Retinal pigment epithelial cell (primary cell): ENCODE results near the gene ZKSCAN5.
A peak's percentile ranks its signal among the peaks of the same experiment; 100 is the strongest.
"Not testable (repeated sequence)": the region's sequence is repeated elsewhere in the genome, so short reads cannot be mapped to it uniquely, and the experiment has no call there.

ENCODE experiments used
- DNase-seq: peaks from one replicate; pipeline ENCODE4 v3.0.0-alpha.2; 2010; ENCODE audit warnings: low read depth
- H3K4me3 ChIP-seq: 2 replicates; pipeline ENCODE4 v1.5.1; 2011; ENCODE audit warnings: mild to moderate bottlenecking, low read length, control low read depth, moderate library complexity
- TF ChIP-seq, protein P1 (sequence below): conservative IDR thresholded peaks from 2 replicates; pipeline ENCODE4 v1.5.1; 2011; ENCODE audit warnings: low read depth, low read length, control low read depth, inconsistent platforms

Gene ZKSCAN5

DNA sequence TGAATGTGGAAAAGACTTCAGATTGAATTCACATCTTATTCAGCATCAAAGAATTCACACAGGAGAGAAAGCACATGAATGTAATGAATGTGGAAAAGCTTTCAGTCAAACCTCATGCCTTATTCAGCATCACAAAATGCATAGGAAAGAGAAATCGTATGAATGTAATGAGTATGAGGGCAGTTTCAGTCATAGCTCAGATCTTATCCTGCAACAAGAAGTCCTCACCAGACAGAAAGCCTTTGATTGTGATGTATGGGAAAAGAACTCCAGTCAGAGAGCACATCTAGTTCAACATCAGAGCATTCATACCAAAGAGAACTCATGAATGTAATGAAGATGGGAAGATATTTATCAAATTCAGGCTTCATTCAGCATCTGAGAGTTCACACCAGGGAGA is 68.8 kb downstream of the ZKSCAN5 start:
- no peak for DNase-seq
- H3K4me3 ChIP-seq: no peak overlapping the region
- TF ChIP-seq, protein P1, sequence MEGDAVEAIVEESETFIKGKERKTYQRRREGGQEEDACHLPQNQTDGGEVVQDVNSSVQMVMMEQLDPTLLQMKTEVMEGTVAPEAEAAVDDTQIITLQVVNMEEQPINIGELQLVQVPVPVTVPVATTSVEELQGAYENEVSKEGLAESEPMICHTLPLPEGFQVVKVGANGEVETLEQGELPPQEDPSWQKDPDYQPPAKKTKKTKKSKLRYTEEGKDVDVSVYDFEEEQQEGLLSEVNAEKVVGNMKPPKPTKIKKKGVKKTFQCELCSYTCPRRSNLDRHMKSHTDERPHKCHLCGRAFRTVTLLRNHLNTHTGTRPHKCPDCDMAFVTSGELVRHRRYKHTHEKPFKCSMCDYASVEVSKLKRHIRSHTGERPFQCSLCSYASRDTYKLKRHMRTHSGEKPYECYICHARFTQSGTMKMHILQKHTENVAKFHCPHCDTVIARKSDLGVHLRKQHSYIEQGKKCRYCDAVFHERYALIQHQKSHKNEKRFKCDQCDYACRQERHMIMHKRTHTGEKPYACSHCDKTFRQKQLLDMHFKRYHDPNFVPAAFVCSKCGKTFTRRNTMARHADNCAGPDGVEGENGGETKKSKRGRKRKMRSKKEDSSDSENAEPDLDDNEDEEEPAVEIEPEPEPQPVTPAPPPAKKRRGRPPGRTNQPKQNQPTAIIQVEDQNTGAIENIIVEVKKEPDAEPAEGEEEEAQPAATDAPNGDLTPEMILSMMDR: no peak

DNA sequence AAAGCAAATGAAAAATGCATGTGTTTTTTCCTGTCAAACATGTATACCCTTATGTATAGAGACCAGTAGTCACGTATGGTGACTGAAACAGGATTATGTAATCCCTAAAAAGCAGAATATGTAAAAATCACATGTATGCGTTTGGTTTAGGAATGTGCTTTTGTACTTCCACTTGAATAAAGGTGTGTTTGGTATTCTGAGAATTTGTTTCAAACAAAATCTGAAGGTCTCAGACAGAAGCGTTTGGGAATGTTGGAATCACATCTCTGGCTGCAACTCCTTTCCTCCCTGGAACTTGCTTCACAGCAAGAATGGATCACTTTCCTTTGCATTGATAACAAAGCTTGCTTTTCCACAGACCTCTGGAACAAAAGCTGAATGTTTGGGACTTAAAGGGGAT is 71.8 kb downstream of the ZKSCAN5 start:
- no peak overlapping the region for H3K4me3 ChIP-seq
- DNase-seq: no peak
- TF ChIP-seq, protein P1: no peak

DNA sequence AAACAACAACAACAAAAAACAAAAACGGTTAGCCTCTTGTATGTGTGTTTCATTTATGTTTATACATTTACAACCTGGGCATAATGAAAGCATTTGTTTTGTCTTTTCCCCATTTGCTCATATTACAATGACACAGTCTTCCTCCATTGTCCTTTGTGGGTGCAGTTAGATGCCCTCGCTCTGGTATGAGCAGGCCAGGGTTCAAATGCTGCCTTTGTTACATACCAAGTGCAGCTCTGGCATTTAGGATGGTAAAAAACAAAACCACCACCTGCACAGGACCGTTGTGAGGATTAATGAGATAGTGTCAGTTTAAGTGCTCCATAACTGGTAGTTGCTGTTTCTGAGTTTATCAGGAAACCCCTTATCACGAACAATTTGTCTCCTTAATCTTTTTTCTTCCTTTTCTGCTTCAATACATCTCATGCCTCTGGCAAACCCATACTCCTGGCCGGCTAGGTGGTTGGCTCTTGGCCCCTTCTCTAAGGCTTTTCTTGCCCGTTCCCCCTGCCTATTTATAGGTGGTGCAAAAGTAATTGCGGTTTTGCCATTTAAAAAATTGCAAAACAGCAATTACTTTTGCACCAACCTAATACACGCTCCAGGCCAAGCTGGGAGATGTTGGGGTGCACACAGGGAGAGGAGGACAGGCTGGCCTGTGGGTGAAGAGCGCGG is 75.0 kb downstream of the ZKSCAN5 start:
- H3K4me3 ChIP-seq: peak overlapping the region; percentile 58
- TF ChIP-seq, protein P1: no peak
- no peak for DNase-seq

DNA sequence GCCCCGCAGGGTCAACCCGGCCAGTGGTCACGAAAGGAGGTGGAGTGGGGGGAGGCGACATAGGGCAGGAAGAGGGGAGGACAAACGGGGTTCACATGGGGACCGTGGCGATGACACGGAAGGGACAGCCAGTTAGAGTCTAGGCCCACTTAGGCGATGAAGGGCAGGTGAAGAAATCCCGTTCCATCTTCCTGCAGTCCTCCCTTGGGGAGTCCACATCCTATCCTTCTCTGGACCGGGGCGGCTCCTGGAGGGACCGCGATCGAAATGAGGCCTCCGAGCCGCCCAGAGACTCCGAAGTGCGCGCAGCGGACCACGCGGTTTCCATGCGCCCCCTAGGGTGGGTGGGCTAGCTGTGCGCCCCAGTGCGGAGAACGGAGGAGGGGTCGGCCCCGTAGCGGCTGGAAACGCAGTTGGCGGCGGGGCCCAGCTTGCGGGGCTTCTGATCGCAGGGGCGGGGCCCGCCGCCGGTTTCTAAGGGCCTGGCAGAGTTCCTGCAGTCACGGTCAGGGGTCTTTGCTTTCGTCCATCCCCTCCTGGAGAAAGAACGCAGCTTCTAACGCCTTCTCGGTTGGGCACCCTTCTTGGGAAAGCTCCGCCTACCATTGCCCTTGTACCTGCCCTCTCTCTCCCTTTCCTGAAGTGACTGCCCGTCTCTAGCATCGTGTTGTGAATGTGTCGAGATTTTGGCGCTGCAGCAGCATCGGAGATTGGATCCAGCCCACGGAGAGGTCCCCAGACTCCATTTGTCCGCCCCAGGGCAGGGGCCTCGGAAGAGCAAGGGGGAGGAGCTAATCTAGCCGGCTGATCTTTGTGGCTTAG is 75.7 kb downstream of the ZKSCAN5 start:
- H3K4me3 ChIP-seq: peak overlapping the region; percentile 58
- TF ChIP-seq, protein P1: peak; percentile 53
- DNase-seq: no peak

DNA sequence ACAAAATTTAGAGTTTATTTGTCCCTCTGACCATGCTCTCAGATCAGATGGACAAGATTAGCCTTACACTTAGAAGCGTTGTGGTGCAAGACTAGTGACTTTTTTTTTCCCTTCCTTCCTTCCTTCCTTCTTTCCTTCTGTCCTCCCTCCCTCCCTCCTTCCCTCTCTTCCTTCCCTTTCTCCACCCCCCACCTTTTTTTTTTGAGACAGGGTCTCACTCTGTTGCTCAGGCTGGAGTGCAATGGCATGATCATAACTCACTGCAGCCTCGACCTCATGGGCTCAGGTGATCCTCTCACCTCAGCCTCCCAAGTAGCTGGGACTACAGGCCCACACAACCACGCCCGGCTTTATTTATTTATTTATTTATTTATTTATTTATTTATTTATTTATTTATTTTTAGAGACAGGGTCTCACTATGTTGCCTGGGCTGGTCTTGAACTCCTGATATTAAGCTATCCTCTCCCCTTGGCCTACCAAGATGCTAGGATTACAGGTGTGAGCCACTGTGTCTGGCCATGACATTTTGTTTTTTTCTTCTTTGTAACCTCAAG is 76.4 kb downstream of the ZKSCAN5 start:
- DNase-seq: not testable (repeated sequence)
- peak overlapping the region; percentile 58 for H3K4me3 ChIP-seq
